Parathyroid adenoma (tissue), 2 donors: ENCODE measurements around the gene NELFB.

Experiments used
- H2AFZ ChIP-seq: fragments of 300-600 bp; sonication (generic); one replicate; pipeline ENCODE4 v1.7.0; 2017; ENCODE audit warnings: antibody characterized with exemption, mild to moderate bottlenecking
- H3K27ac ChIP-seq: fragments of 300-600 bp; sonication (generic); one replicate; pipeline ENCODE4 v1.7.0; 2017
- H3K27me3 ChIP-seq: fragments of 300-600 bp; sonication (generic); one replicate; pipeline ENCODE4 v1.7.0; 2017; ENCODE audit warnings: low read length; ENCODE audit not compliant: control insufficient read depth, insufficient read depth
- H3K36me3 ChIP-seq: fragments of 300-600 bp; sonication (generic); one replicate; pipeline ENCODE4 v1.7.0; 2017; ENCODE audit warnings: low read length; ENCODE audit not compliant: control insufficient read depth, insufficient read depth
- H3K4me1 ChIP-seq: fragments of 300-600 bp; sonication (generic); one replicate; pipeline ENCODE4 v1.7.0; 2017; ENCODE audit warnings: control low read depth
- H3K4me2 ChIP-seq: fragments of 300-600 bp; sonication (generic); one replicate; pipeline ENCODE4 v1.7.0; 2017; ENCODE audit warnings: low read length
- H3K4me3 ChIP-seq: fragments of 300-600 bp; sonication (generic); one replicate; pipeline ENCODE4 v1.7.0; 2017; ENCODE audit warnings: low read depth, low read length
- H3K79me2 ChIP-seq: fragments of 300-600 bp; sonication (generic); one replicate; pipeline ENCODE4 v1.7.0; 2017; ENCODE audit warnings: control low read depth
- H3K9ac ChIP-seq: fragments of 300-600 bp; sonication (generic); one replicate; pipeline ENCODE4 v1.7.0; 2017; ENCODE audit warnings: mild to moderate bottlenecking
- H3K9me3 ChIP-seq: fragments of 300-600 bp; sonication (generic); one replicate; pipeline ENCODE4 v1.7.0; 2017; ENCODE audit warnings: low read length; ENCODE audit not compliant: control insufficient read depth
- CTCF ChIP-seq: fragments of 300-600 bp; sonication (generic); IDR thresholded peaks from one replicate; pipeline ENCODE4 v1.7.0; 2017; ENCODE audit warnings: antibody characterized with exemption, mild to moderate bottlenecking
- donor health status: primary hyperparathyroidism.

NELFB gene

GRCh38 chr9:137229903-137230704, 25.0 kb upstream of the NELFB start:
- no peaks in the 10 kb centered on the region for H3K79me2 ChIP-seq
- no peak overlapping the region for H2AFZ ChIP-seq
- peaks cover 5% of the 10 kb centered on the region for H3K4me1 ChIP-seq
- H3K4me2 ChIP-seq = no peak overlapping the region
- no peaks in the 10 kb centered on the region for H3K9me3 ChIP-seq
- H3K4me3 ChIP-seq = no peak overlapping the region
- no peaks in the 10 kb centered on the region for H3K27me3 ChIP-seq
- no peak for TF ChIP-seq CTCF
- H3K9ac ChIP-seq = no peak overlapping the region
- H3K27ac ChIP-seq = no peak overlapping the region
- H3K36me3 ChIP-seq = no peaks in the 10 kb centered on the region

DNA sequence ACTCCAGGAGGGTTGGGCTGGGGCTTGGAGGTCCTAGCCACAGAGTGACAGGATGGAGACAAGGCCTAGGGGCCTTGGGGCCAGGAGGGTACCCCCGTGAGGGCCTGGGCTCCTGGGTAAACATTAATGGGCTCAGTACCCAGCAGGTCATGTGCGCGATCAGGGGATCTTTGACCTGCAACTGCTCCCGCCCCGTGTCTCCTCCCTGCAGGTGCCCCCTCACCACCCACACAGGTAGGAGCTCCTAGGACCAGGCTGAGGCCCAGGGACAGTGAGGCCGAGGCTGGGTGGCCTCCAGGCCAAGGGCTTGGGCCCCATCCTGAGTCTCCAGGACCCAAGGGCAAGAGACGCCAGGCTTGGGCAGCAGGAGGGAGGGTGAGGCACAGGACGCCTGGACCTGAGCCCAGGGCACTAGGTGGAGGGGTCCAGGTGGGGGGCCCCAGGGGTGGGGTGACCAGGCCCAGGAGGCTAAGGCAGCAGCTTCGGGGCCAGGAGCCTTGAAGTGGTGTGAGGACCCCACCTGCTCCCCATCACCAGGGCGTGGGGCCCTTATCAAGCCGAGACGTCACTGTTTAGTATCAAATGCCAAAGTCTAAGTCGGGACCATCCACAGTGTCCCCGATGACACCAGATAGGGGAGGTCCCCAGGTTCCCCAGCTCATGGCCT, 24.3 kb upstream of the NELFB start, which contains the start of gene SLC34A3:
SLC34A3 (plus strand) TSS at position 197 of the 667 bp plus-strand sequence. CDS start 802 bp downstream, outside the sequence.
- TF ChIP-seq CTCF = no peak
- no peak within 1 kb of the TSS for H2AFZ ChIP-seq
- H3K4me1 ChIP-seq = peaks cover 5% of the 10 kb centered on the region
- H3K9me3 ChIP-seq = no peaks in the 10 kb centered on the region
- H3K4me2 ChIP-seq = no peak within 1 kb of the TSS
- H3K4me3 ChIP-seq = no peak within 1 kb of the TSS
- no peak within 1 kb of the TSS for H3K27ac ChIP-seq
- H3K9ac ChIP-seq = no peak within 1 kb of the TSS
- H3K27me3 ChIP-seq = no peaks in the 10 kb centered on the region
- H3K79me2 ChIP-seq = no peaks in the 10 kb centered on the region
- H3K36me3 ChIP-seq = no peaks in the 10 kb centered on the region

DNA sequence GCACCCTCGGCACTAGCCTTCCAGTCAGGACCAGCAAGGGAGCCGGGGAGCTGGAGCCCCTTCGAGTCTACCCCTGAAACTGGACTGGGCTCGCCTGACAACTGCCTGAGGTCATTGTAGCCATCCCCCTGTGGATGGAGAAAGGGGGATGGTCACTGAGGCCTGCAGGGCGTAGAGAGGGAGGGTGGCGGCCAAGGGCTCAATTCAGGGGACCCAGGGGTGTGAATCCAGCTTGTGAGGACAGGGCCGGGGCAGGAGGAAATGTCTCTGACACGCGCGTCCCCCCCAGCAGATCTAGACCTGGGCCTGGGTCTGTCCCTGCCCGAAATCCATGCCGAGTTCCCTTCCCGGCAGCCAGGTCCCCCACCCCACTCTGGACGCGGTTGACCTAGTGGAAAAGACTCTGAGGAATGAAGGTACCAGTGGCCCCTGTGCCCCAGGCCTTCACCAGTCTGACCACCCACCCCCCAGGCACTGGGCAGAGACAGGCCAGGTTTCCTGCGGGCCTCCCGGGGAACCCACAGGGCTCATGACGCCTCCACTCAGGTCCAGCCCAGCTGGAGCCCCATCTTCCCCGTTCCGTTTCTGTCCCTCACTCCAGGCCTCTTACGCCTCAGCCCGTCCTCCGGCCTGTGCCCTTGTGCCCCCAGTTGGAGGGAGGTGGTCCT, 23.6 kb upstream of the NELFB start:
- Histone ChIP-seq H2AFZ (no peak overlapping the region), H3K27ac (no peak overlapping the region), H3K4me3 (no peak overlapping the region), H3K9me3 (no peaks in the 10 kb centered on the region), H3K36me3 (no peaks in the 10 kb centered on the region), H3K4me1 (peaks cover 9% of the 10 kb centered on the region), H3K9ac (no peak overlapping the region), H3K27me3 (no peaks in the 10 kb centered on the region), H3K4me2 (no peak overlapping the region), H3K79me2 (no peaks in the 10 kb centered on the region)
- TF ChIP-seq CTCF = no peak

GRCh38 chr9:137232101-137232500, 23.0 kb upstream of the NELFB start:
- TF ChIP-seq CTCF = no peak
- Histone ChIP-seq H3K36me3 (no peaks in the 10 kb centered on the region), H3K79me2 (no peaks in the 10 kb centered on the region), H3K4me1 (peaks cover 8% of the 10 kb centered on the region), H3K27ac (no peak overlapping the region), H3K4me2 (no peak overlapping the region), H3K9me3 (no peaks in the 10 kb centered on the region), H3K9ac (no peak overlapping the region), H3K4me3 (no peak overlapping the region), H3K27me3 (no peaks in the 10 kb centered on the region), H2AFZ (no peak overlapping the region)
